HL-60 (cell line): ENCODE results near the gene ZNF783.

Experiments
- CTCF ChIP-seq: IDR thresholded peaks from one replicate; pipeline ENCODE4 v1.5.1; 2011; ENCODE audit warnings: low read length, control low read depth, inconsistent platforms; ENCODE audit not compliant: insufficient read depth
- GABPA ChIP-seq: IDR thresholded peaks from 2 replicates; pipeline ENCODE4 v1.6.1; 2012; ENCODE audit warnings: low read depth
- POLR2AphosphoS5 ChIP-seq: IDR thresholded peaks from 2 replicates; pipeline ENCODE4 v1.6.1; 2012; ENCODE audit warnings: low read depth
- TF ChIP-seq, protein P1 (sequence below): IDR thresholded peaks from 2 replicates; pipeline ENCODE4 v1.6.1; 2012; ENCODE audit warnings: low read depth; ENCODE audit not compliant: insufficient replicate concordance

GRCh38 chr7:149256568-149256967, 5.4 kb upstream of the ZNF783 start:
- TF ChIP-seq, protein P1, sequence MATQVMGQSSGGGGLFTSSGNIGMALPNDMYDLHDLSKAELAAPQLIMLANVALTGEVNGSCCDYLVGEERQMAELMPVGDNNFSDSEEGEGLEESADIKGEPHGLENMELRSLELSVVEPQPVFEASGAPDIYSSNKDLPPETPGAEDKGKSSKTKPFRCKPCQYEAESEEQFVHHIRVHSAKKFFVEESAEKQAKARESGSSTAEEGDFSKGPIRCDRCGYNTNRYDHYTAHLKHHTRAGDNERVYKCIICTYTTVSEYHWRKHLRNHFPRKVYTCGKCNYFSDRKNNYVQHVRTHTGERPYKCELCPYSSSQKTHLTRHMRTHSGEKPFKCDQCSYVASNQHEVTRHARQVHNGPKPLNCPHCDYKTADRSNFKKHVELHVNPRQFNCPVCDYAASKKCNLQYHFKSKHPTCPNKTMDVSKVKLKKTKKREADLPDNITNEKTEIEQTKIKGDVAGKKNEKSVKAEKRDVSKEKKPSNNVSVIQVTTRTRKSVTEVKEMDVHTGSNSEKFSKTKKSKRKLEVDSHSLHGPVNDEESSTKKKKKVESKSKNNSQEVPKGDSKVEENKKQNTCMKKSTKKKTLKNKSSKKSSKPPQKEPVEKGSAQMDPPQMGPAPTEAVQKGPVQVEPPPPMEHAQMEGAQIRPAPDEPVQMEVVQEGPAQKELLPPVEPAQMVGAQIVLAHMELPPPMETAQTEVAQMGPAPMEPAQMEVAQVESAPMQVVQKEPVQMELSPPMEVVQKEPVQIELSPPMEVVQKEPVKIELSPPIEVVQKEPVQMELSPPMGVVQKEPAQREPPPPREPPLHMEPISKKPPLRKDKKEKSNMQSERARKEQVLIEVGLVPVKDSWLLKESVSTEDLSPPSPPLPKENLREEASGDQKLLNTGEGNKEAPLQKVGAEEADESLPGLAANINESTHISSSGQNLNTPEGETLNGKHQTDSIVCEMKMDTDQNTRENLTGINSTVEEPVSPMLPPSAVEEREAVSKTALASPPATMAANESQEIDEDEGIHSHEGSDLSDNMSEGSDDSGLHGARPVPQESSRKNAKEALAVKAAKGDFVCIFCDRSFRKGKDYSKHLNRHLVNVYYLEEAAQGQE: no peak
- TF ChIP-seq CTCF (no peak), GABPA (no peak), POLR2AphosphoS5 (no peak)
